Body of pancreas (tissue), 4 donors: ENCODE results near the gene ZMYM2.

ENCODE experiments used
- POLR2A ChIP-seq, 3 donors: fragments of 450-650 bp; IDR thresholded peaks; one replicate each; pipeline ENCODE4 v1.6.1; 2016; ENCODE audit warnings: antibody characterized with exemption in 3 of 3, mild to moderate bottlenecking in 2 of 3
- TF ChIP-seq, protein P1 (sequence below), 7 experiments: fragments of 450-650 bp in 4 of 7; fragments of 200-600 bp in 3 of 7; sonication (generic) in 3 of 7; IDR thresholded peaks; one replicate each; pipeline ENCODE4 v1.5.1; 2016 to 2019; ENCODE audit warnings: antibody characterized with exemption in 7 of 7

GRCh38 chr13:20125783-20126165 lies 167.2 kb downstream of the ZMYM2 start:
- TF ChIP-seq, protein P1, sequence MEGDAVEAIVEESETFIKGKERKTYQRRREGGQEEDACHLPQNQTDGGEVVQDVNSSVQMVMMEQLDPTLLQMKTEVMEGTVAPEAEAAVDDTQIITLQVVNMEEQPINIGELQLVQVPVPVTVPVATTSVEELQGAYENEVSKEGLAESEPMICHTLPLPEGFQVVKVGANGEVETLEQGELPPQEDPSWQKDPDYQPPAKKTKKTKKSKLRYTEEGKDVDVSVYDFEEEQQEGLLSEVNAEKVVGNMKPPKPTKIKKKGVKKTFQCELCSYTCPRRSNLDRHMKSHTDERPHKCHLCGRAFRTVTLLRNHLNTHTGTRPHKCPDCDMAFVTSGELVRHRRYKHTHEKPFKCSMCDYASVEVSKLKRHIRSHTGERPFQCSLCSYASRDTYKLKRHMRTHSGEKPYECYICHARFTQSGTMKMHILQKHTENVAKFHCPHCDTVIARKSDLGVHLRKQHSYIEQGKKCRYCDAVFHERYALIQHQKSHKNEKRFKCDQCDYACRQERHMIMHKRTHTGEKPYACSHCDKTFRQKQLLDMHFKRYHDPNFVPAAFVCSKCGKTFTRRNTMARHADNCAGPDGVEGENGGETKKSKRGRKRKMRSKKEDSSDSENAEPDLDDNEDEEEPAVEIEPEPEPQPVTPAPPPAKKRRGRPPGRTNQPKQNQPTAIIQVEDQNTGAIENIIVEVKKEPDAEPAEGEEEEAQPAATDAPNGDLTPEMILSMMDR (IDR thresholded peaks at IDR 0.05): no peak
- no peak for TF ChIP-seq POLR2A (IDR thresholded peaks at IDR 0.05)
